ENCODE results near the gene CADM2.

GRCh38 chr3:85387913-85388505, 429.2 kb downstream of the CADM2 start:
- TF ChIP-seq CTCF (conservative IDR thresholded peaks at IDR 0.05; ENCODE audit: low read depth, low read length) = no peak
- TF ChIP-seq EZH2 (IDR thresholded peaks at IDR 0.05; ENCODE audit: borderline replicate concordance, low read depth, low read length, poor library complexity, severe bottlenecking) = no peak

Data from A673 (cell line).